Lower leg skin (tissue), 3 donors: Measurements from ENCODE around the gene KPNB1.

Experiments
- POLR2A ChIP-seq, 2 donors: fragments of 450-650 bp; IDR thresholded peaks; one replicate each; pipeline ENCODE4 v1.6.1; 2016 to 2017; ENCODE audit warnings: antibody characterized with exemption in 2 of 2, mild to moderate bottlenecking in 1 of 2, moderate library complexity in 1 of 2
- TF ChIP-seq, protein P1 (sequence below), 3 donors: fragments of 450-650 bp; IDR thresholded peaks; one replicate each; pipeline ENCODE4 v1.5.1; 2016; ENCODE audit warnings: antibody characterized with exemption in 3 of 3, mild to moderate bottlenecking in 3 of 3, moderate library complexity in 2 of 3

DNA sequence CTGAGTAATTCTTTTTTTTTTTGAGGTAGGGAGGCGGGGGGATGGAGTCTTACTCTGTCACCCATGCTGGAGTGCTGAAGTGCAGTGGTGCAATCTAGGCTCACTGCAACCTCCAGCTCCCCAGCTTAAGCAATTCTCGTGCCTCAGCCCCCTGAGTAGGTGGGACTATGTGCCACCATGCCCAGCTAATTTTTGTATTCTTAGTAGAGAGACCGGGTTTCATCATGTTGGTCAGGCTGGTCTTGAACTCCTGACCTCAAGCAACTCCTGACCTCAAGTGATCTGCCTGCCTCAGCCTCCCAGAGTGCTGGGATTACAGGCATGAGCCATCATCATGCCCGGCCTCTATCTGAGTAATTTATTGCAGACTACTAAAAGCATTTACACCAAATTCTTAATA is 19.4 kb downstream of the KPNB1 start:
- TF ChIP-seq, protein P1, sequence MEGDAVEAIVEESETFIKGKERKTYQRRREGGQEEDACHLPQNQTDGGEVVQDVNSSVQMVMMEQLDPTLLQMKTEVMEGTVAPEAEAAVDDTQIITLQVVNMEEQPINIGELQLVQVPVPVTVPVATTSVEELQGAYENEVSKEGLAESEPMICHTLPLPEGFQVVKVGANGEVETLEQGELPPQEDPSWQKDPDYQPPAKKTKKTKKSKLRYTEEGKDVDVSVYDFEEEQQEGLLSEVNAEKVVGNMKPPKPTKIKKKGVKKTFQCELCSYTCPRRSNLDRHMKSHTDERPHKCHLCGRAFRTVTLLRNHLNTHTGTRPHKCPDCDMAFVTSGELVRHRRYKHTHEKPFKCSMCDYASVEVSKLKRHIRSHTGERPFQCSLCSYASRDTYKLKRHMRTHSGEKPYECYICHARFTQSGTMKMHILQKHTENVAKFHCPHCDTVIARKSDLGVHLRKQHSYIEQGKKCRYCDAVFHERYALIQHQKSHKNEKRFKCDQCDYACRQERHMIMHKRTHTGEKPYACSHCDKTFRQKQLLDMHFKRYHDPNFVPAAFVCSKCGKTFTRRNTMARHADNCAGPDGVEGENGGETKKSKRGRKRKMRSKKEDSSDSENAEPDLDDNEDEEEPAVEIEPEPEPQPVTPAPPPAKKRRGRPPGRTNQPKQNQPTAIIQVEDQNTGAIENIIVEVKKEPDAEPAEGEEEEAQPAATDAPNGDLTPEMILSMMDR (IDR thresholded peaks at IDR 0.05) = no peak
- no peak for TF ChIP-seq POLR2A (IDR thresholded peaks at IDR 0.05)
